Osteocyte (in vitro differentiated cells): ENCODE data around the gene EFNA3. TPM values are rescaled to one million over a fixed set of nuclear protein-coding genes. Genes with fewer than 3 reads are reported as not detected.

Experiments
- DNase-seq: peaks from one replicate; pipeline ENCODE4 v3.0.0; 2021; ENCODE audit warnings: mixed read lengths; ENCODE audit not compliant: unreplicated experiment; ENCODE audit errors: extremely low spot score
- H3K27ac Mint-ChIP-seq: one replicate; pipeline ENCODE4 v1.8.0; 2021; ENCODE audit warnings: mild to moderate bottlenecking, mixed read lengths; ENCODE audit not compliant: unreplicated experiment
- H3K27me3 Mint-ChIP-seq: one replicate; pipeline ENCODE4 v1.8.0; 2021; ENCODE audit warnings: mixed read lengths; ENCODE audit not compliant: unreplicated experiment
- H3K36me3 Mint-ChIP-seq: one replicate; pipeline ENCODE4 v1.8.0; 2021; ENCODE audit warnings: mixed read lengths; ENCODE audit not compliant: unreplicated experiment
- H3K4me1 Mint-ChIP-seq: one replicate; pipeline ENCODE4 v1.8.0; 2021; ENCODE audit warnings: mixed read lengths; ENCODE audit not compliant: unreplicated experiment
- H3K4me3 Mint-ChIP-seq: one replicate; pipeline ENCODE4 v1.8.0; 2021; ENCODE audit warnings: mild to moderate bottlenecking, moderate library complexity, mixed read lengths; ENCODE audit not compliant: unreplicated experiment
- H3K9me3 Mint-ChIP-seq: one replicate; pipeline ENCODE4 v1.8.0; 2021; ENCODE audit warnings: mixed read lengths; ENCODE audit not compliant: unreplicated experiment
- CTCF ChIP-seq: fragments of 200-600 bp; sonication (generic); IDR thresholded peaks from 2 replicates; pipeline ENCODE4 v1.5.0; 2021; ENCODE audit warnings: antibody characterized with exemption, mild to moderate bottlenecking, moderate library complexity
- total RNA-seq: library from RNA; stranded (reverse); gene quantifications from 2 replicates; pipeline ENCODE4 v1.2.1, GENCODE V29; 2021

EFNA3 gene
- total RNA-seq, 1 donor from 2014 or later, result 2.9 TPM

DNA sequence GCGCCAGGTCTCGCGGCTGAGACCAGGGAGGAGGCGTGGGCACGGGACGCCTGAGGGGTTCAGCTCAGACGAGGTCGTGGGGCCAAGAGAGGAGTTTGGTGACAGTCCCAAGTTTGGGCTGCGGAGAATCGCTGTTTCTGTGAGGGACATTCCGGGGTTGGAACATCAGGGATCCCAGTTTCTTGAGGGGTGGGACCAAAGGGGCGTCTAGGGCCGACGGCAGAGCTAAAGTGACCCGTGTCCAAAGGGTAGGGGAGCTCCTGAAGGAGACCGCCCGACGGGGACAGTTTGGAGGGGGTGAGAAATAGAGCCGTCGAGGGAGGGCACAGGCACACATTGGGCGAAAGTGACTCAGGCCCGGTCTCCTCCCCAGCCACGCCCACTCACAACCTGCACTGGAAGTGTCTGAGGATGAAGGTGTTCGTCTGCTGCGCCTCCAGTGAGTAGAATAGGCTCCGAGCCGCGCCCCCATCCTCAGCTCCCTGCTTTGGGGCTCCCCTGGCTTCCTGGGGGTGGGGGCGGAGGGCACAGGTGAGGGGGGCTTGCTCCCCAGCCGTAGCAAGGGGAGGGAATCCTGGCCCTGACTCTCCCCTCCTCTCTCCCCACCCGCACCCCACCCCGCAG, 7.0 kb downstream of the EFNA3 start:
- peaks cover 25% of the 10 kb centered on the region for H3K27me3 Mint-ChIP-seq
- TF ChIP-seq CTCF, result no peak
- peak overlapping the region; percentile 89 for H3K27ac Mint-ChIP-seq
- no peaks in the 10 kb centered on the region for H3K9me3 Mint-ChIP-seq
- no peaks in the 10 kb centered on the region for H3K36me3 Mint-ChIP-seq
- H3K4me3 Mint-ChIP-seq, result peak overlapping the region; percentile 90
- peaks cover 30% of the 10 kb centered on the region for H3K4me1 Mint-ChIP-seq
- DNase-seq, result no peak

- Mint-ChIP-seq H3K36me3 (no peaks in the 10 kb centered on the region), H3K4me1 (peaks cover 29% of the 10 kb centered on the region), H3K4me3 (peak overlapping the region; percentile 56), H3K27ac (no peak overlapping the region), H3K9me3 (no peaks in the 10 kb centered on the region), H3K27me3 (peaks cover 21% of the 10 kb centered on the region)
- peak; percentile 93 for DNase-seq
- TF ChIP-seq CTCF, result peak; percentile 97
These were observed 7.6 kb downstream of the EFNA3 start for GRCh38 chr1:155086128-155086741.

GRCh38 chr1:155086856-155087535, 8.4 kb downstream of the EFNA3 start:
- TF ChIP-seq CTCF, result no peak
- no peak overlapping the region for H3K27ac Mint-ChIP-seq
- H3K27me3 Mint-ChIP-seq, result peaks cover 16% of the 10 kb centered on the region
- H3K4me1 Mint-ChIP-seq, result peaks cover 27% of the 10 kb centered on the region
- H3K4me3 Mint-ChIP-seq, result no peak overlapping the region
- H3K9me3 Mint-ChIP-seq, result no peaks in the 10 kb centered on the region
- DNase-seq, result no peak
- no peaks in the 10 kb centered on the region for H3K36me3 Mint-ChIP-seq

GRCh38 chr1:155091071-155092051, 12.7 kb downstream of the EFNA3 start:
- Mint-ChIP-seq H3K4me3 (no peak overlapping the region), H3K36me3 (no peaks in the 10 kb centered on the region), H3K27ac (no peak overlapping the region), H3K9me3 (no peaks in the 10 kb centered on the region), H3K4me1 (peaks cover 22% of the 10 kb centered on the region), H3K27me3 (peaks cover 8% of the 10 kb centered on the region)
- TF ChIP-seq CTCF, result peak; percentile 97
- DNase-seq, result peak; percentile 95
